GM12891 (cell line): ENCODE results near the gene KCNJ5. TPM values are rescaled to one million over a fixed set of nuclear protein-coding genes. Genes with fewer than 3 reads are reported as not detected.
A peak's percentile ranks its signal among the peaks of the same experiment; 100 is the strongest.

ENCODE experiments used
- DNase-seq: peaks from one replicate; pipeline ENCODE4 v3.0.0; 2011; ENCODE audit warnings: low spot score; ENCODE audit not compliant: insufficient read length
- FAIRE-seq: peaks from 2 replicates; lab custom pipeline; 2011; peaks lifted over from hg19 to GRCh38; lab: Jason Lieb, UNC
- PAX5 ChIP-seq: IDR thresholded peaks from 2 replicates; pipeline ENCODE4 v1.6.1; 2011; ENCODE audit warnings: low read length, moderate library complexity, mild to moderate bottlenecking; ENCODE audit not compliant: insufficient read depth, severe bottlenecking
- POLR2A ChIP-seq: IDR thresholded peaks from 2 replicates; pipeline ENCODE4 v1.6.1; 2011; ENCODE audit warnings: low read depth, low read length, control low read depth
- POLR2AphosphoS5 ChIP-seq: IDR thresholded peaks from 2 replicates; pipeline ENCODE4 v1.6.1; 2011; ENCODE audit warnings: low read depth, low read length, control low read depth
- POU2F2 ChIP-seq: IDR thresholded peaks from 2 replicates; pipeline ENCODE4 v1.6.1; 2011; ENCODE audit warnings: low read depth, mild to moderate bottlenecking, control low read depth, low read length, moderate library complexity
- SPI1 ChIP-seq: IDR thresholded peaks from 2 replicates; pipeline ENCODE4 v1.6.1; 2011; ENCODE audit warnings: low read depth, low read length, control low read depth
- TAF1 ChIP-seq: IDR thresholded peaks from 2 replicates; pipeline ENCODE4 v1.6.1; 2011; ENCODE audit warnings: low read depth, low read length, control low read depth
- polyA plus RNA-seq: library from polyadenylated mRNA; unstranded; fragments of >200 nt; gene quantifications from one replicate; pipeline ENCODE4 v1.2.1, GENCODE V29; 2012; ENCODE audit warnings: low read depth, missing spikeins, inconsistent platforms; ENCODE audit not compliant: missing spikeins

KCNJ5 gene
- not detected for polyA plus RNA-seq

GRCh38 chr11:128890543-128891368 lies at the start of gene KCNJ5:
Gene KCNJ5 (plus strand): TSS chr11:128891356. CDS start chr11:128911274, 19,918 bp downstream.
- TF ChIP-seq SPI1 (no peak), POLR2A (no peak), TAF1 (no peak), PAX5 (no peak), POU2F2 (no peak), POLR2AphosphoS5 (no peak)
- no peak for FAIRE-seq
- DNase-seq: no peak

GRCh38 chr11:128841461-128842072 lies 49.6 kb upstream of the KCNJ5 start:
- DNase-seq: no peak
- TF ChIP-seq TAF1 (no peak), PAX5 (no peak), POLR2A (no peak), POLR2AphosphoS5 (no peak), SPI1 (peak; percentile 57; the same call in 1 of the 2 replicates), POU2F2 (peak; percentile 60; the same call in 1 of the 2 replicates)
- FAIRE-seq: peak; percentile 86

DNA sequence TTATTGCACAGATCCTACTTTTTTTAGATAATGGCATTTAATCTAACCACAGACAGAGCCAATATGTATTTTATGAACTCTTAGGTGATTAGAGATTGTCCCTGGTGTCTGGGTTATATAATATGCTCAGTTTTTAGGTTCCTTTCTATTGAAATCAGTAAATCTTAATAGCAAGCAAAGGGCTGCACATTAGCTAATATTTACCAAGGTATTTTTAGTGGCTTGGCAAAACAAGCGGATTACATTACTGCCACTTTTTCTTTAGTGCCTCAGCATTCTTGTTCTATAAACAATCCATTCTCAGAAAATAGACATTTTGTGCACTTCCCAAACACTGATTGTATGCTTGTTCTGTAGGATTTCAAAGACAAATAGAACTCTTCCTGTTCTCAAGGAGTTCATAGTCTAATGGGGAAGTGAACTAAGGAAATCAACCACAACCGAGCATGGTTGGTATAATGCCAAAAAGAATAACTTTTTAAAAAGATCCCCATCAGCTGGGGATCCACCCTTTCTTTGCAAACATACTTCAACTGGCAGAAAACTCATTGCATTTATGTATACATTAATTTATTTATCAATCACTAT lies 47.9 kb upstream of the KCNJ5 start:
- DNase-seq (no peak), FAIRE-seq (peak; percentile 51)
- TF ChIP-seq TAF1 (no peak), SPI1 (peak; percentile 27; the same call in 1 of the 2 replicates)

DNA sequence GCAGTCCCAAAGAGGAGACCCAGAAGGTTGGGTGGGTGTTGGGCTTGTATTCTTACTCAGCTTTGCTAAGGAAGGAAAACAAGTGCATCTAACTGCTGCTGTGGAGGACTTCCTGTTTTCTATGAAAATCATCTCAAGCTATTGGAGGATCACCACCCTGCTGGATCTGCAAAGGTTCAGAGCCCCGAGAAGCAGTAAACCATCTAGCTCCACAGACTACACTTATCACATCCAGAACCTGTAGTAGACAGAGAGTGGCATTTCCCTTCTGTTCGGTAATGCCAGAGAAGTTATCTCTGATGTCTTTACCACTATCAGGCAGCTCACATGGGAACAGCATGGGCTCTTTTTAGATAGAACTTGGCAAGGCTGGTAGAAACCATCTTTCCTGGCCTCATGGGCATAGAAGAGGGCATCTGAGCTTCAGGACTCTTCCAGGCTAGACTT lies 45.8 kb upstream of the KCNJ5 start:
- TF ChIP-seq POLR2AphosphoS5 (no peak), SPI1 (peak; percentile 87)
- FAIRE-seq (no peak), DNase-seq (no peak)

GRCh38 chr11:128846985-128847384 lies 44.2 kb upstream of the KCNJ5 start:
- FAIRE-seq (peak; percentile 38), DNase-seq (no peak)
- TF ChIP-seq SPI1 (no peak), TAF1 (no peak), POLR2A (no peak), PAX5 (no peak), POU2F2 (no peak), POLR2AphosphoS5 (no peak)

DNA sequence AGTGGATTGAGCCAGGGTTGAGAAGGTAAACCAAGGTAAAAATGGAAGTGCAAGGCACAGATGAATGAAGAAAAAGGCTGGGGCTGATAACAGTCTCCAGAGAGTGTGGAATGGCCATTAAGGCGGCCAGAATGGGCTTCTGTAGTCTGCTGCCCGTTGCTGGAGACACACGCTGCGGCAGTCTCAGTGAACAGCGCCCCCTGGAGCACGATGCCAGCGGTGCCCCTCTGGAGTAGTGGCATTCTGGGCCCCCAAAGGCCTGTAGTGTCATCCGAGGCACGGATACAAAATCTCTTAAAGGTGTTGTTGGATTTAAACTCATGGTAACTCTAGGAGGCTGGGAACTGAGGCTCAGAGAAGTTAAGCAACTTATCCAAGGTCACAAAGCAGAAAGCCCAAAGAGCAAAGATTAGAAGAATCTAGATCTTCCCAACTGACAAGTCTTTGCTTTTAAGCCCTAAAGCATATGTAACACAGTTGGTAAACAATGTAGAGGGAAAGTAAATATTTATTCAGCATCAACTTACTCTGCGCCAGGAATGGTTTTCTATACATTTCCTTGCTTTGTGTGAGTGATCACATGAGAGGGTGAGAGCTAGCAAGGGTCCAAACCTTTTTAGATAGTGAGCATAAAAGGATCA lies 42.2 kb upstream of the KCNJ5 start:
- DNase-seq (peak; percentile 57), FAIRE-seq (peak; percentile 91)
- TF ChIP-seq TAF1 (no peak), POLR2AphosphoS5 (no peak), POU2F2 (no peak), POLR2A (no peak), PAX5 (no peak), SPI1 (no peak)

DNA sequence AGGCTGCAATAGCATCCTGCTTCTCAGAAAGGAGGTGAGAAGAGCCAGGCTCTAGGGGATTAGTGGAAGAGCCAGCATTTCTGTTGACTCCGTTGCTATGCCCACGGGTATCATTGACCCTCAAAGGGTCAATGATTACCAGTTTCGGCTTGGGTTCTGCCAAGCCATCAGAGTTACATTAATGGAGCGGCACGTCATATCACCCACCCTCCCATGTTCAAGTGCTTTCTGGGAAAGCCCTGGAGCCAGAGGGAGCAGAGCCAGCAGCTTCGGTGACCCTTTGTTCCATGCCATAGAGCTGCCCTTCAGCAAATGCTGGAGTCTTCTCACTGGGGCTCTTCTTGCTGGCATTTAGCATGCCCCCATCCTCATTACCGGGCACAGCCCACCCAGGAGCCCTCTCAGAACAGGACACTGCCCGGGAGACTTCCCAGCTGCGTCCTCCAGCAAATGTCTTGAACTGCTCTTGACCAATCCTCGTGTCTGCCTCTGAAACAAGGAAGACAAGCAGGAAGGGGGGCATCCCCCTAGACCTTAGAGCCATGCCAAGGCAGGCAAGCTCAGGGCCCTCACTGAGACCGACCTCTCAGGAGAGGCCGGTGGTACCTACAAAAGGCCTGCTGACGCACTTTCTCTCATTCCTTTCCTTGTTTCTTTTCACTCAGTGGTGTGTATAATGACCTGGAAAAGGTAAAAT lies 38.7 kb upstream of the KCNJ5 start:
- no peak for TF ChIP-seq POLR2A
- TF ChIP-seq PAX5: no peak
- TF ChIP-seq TAF1: no peak
- TF ChIP-seq POLR2AphosphoS5: no peak
- TF ChIP-seq POU2F2: no peak
- TF ChIP-seq SPI1: no peak
- no peak for FAIRE-seq
- DNase-seq: no peak

GRCh38 chr11:128853559-128853958 lies 37.6 kb upstream of the KCNJ5 start:
- TF ChIP-seq PAX5 (no peak), TAF1 (no peak), POLR2AphosphoS5 (no peak), POLR2A (no peak), POU2F2 (no peak), SPI1 (no peak)
- FAIRE-seq: no peak
- no peak for DNase-seq

- DNase-seq (no peak), FAIRE-seq (no peak)
- TF ChIP-seq POLR2AphosphoS5 (no peak), POLR2A (no peak), PAX5 (no peak), SPI1 (no peak), TAF1 (no peak), POU2F2 (no peak)
These were observed 36.3 kb upstream of the KCNJ5 start for GRCh38 chr11:128854841-128855240.
